CD4-positive, CD25-positive, alpha-beta regulatory T cell (primary cell): Measurements from ENCODE around the gene OAS1. TPM values are rescaled to one million over a fixed set of nuclear protein-coding genes. Genes with fewer than 3 reads are reported as not detected.

Source experiments
- ATAC-seq, 2 donors: fragments of 150-1000 bp; cut with Tn5 transposase; one replicate each; pipeline ENCODE4 v1.10.0; 2021; ENCODE audit warnings: low read depth in 2 of 2, moderate number of reproducible peaks in 2 of 2, moderate library complexity in 1 of 2
- DNase-seq, 3 donors: peaks; one replicate each; pipeline versions ENCODE4 v3.0.0 to v3.0.0-alpha.2; 2012 to 2022; ENCODE audit warnings: mixed read lengths in 1 of 3
- H3K27ac ChIP-seq: one replicate; pipeline ENCODE4 v1.7.0; 2013; ENCODE audit warnings: mild to moderate bottlenecking, low read length; ENCODE audit not compliant: insufficient read depth, poor library complexity, severe bottlenecking
- H3K27me3 ChIP-seq: one replicate; pipeline ENCODE4 v1.7.0; 2013; ENCODE audit warnings: low read length; ENCODE audit not compliant: control insufficient read depth, insufficient read depth
- H3K36me3 ChIP-seq: one replicate; pipeline ENCODE4 v1.7.0; 2013; ENCODE audit warnings: mild to moderate bottlenecking, low read length, moderate library complexity; ENCODE audit not compliant: control insufficient read depth, insufficient read depth
- H3K4me1 ChIP-seq: 2 replicates; pipeline ENCODE4 v1.7.0; 2013; ENCODE audit warnings: mild to moderate bottlenecking, low read length; ENCODE audit not compliant: insufficient read depth, control insufficient read depth, poor library complexity, severe bottlenecking
- H3K4me3 ChIP-seq: one replicate; pipeline ENCODE4 v1.7.0; 2013; ENCODE audit warnings: low read depth, mild to moderate bottlenecking, low read length, moderate library complexity
- H3K9me3 ChIP-seq, 2 experiments: 1 replicate in 1 of 2; 2 replicates in 1 of 2; pipeline ENCODE4 v1.7.0; 2013; ENCODE audit warnings: low read length in 2 of 2, mild to moderate bottlenecking in 1 of 2, moderate library complexity in 1 of 2; ENCODE audit not compliant: control insufficient read depth in 2 of 2
- H3K27ac Mint-ChIP-seq, 3 donors: one replicate each; pipeline ENCODE4 v1.8.0; 2020 to 2022; ENCODE audit warnings: mild to moderate bottlenecking in 3 of 3, mixed read lengths in 3 of 3, moderate library complexity in 2 of 3
- H3K27me3 Mint-ChIP-seq: one replicate; pipeline ENCODE4 v1.8.0; 2022; ENCODE audit warnings: mild to moderate bottlenecking, mixed read lengths
- H3K36me3 Mint-ChIP-seq: one replicate; pipeline ENCODE4 v1.8.0; 2020; ENCODE audit warnings: mixed read lengths
- H3K4me1 Mint-ChIP-seq, 4 donors: one replicate each; pipeline ENCODE4 v1.8.0; 2020 to 2022; ENCODE audit warnings: mixed read lengths in 4 of 4, mild to moderate bottlenecking in 1 of 4
- H3K4me3 Mint-ChIP-seq, 4 donors: one replicate each; pipeline ENCODE4 v1.8.0; 2020 to 2022; ENCODE audit warnings: mild to moderate bottlenecking in 4 of 4, mixed read lengths in 4 of 4, moderate library complexity in 3 of 4
- H3K9me3 Mint-ChIP-seq, 7 donors: one replicate each; pipeline ENCODE4 v1.8.0; 2020 to 2022; ENCODE audit warnings: mixed read lengths in 7 of 7, mild to moderate bottlenecking in 3 of 7, moderate library complexity in 2 of 7
- polyA plus RNA-seq, 4 donors: library from polyadenylated mRNA; unstranded; fragments of 300-500 nt; fragmentation: Illumina TruSeq; gene quantifications; one replicate each; pipeline ENCODE4 v1.2.3, GENCODE V29; 2021
- total RNA-seq: library from RNA; stranded (reverse); gene quantifications from one replicate; pipeline ENCODE4 v1.2.3, GENCODE V29; 2022

The OAS1 gene
- total and polyA plus RNA-seq, 5 donors from 2014 or later: 44.2 to 115 (median 111) TPM

GRCh38 chr12:112929715-112930114 lies 23.0 kb downstream of the OAS1 start:
- Mint-ChIP-seq H3K9me3 (peaks cover 0 to 4% (median 0%) of the 10 kb centered on the region in 7 donors), H3K36me3 (peaks cover 39% of the 10 kb centered on the region), H3K4me3 (no peak overlapping the region), H3K4me1 (peaks cover 3 to 6% (median 5%) of the 10 kb centered on the region in 4 donors), H3K27me3 (no peaks in the 10 kb centered on the region), H3K27ac (no peak overlapping the region)
- DNase-seq: no peak
- Histone ChIP-seq H3K4me3 (no peak overlapping the region), H3K36me3 (peaks cover 11% of the 10 kb centered on the region), H3K27me3 (no peaks in the 10 kb centered on the region), H3K4me1 (no peaks in the 10 kb centered on the region), H3K27ac (no peak overlapping the region), H3K9me3 (peaks cover 0 to 3% of the 10 kb centered on the region in 2 experiments)
- ATAC-seq: no peak

- H3K36me3 Mint-ChIP-seq: peaks cover 33% of the 10 kb centered on the region
- H3K36me3 ChIP-seq: peaks cover 11% of the 10 kb centered on the region
- H3K4me3 Mint-ChIP-seq: no peak overlapping the region
- H3K4me1 ChIP-seq: no peaks in the 10 kb centered on the region
- no peaks in the 10 kb centered on the region for H3K27me3 ChIP-seq
- peaks cover 3 to 7% (median 5%) of the 10 kb centered on the region in 4 donors for H3K4me1 Mint-ChIP-seq
- peaks cover 0 to 3% of the 10 kb centered on the region in 2 experiments for H3K9me3 ChIP-seq
- no peak for DNase-seq
- no peak overlapping the region for H3K4me3 ChIP-seq
- H3K27ac Mint-ChIP-seq: no peak overlapping the region
- no peak for ATAC-seq
- H3K27me3 Mint-ChIP-seq: no peaks in the 10 kb centered on the region
- no peak overlapping the region for H3K27ac ChIP-seq
- H3K9me3 Mint-ChIP-seq: peaks cover 0 to 4% (median 0%) of the 10 kb centered on the region in 7 donors
Observed at GRCh38 chr12:112930350-112930749, 23.6 kb downstream of the OAS1 start.

GRCh38 chr12:112932485-112933128 lies 25.8 kb downstream of the OAS1 start:
- no peaks in the 10 kb centered on the region for H3K27me3 Mint-ChIP-seq
- H3K36me3 ChIP-seq: peaks cover 8% of the 10 kb centered on the region
- no peak for ATAC-seq
- DNase-seq: no peak
- H3K27ac ChIP-seq: no peak overlapping the region
- no peaks in the 10 kb centered on the region for H3K27me3 ChIP-seq
- H3K4me1 Mint-ChIP-seq: peaks cover 0 to 20% (median 8%) of the 10 kb centered on the region in 4 donors
- no peak overlapping the region for H3K4me3 Mint-ChIP-seq
- peaks cover 24% of the 10 kb centered on the region for H3K36me3 Mint-ChIP-seq
- H3K4me3 ChIP-seq: no peak overlapping the region
- peak overlapping the region; percentile 55 to 75 (median 57) for H3K27ac Mint-ChIP-seq
- H3K9me3 Mint-ChIP-seq: peaks cover 0 to 3% (median 0%) of the 10 kb centered on the region in 7 donors
- peaks cover 0 to under 1% of the 10 kb centered on the region in 2 experiments for H3K9me3 ChIP-seq
- no peaks in the 10 kb centered on the region for H3K4me1 ChIP-seq

GRCh38 chr12:112933129-112933505 lies 26.4 kb downstream of the OAS1 start:
- Histone ChIP-seq H3K9me3 (no peaks in the 10 kb centered on the region), H3K36me3 (peaks cover 3% of the 10 kb centered on the region), H3K4me3 (no peak overlapping the region), H3K27me3 (no peaks in the 10 kb centered on the region), H3K4me1 (no peaks in the 10 kb centered on the region), H3K27ac (no peak overlapping the region)
- Mint-ChIP-seq H3K36me3 (peaks cover 23% of the 10 kb centered on the region), H3K4me3 (no peak overlapping the region), H3K4me1 (peaks cover 4 to 25% (median 12%) of the 10 kb centered on the region in 4 donors), H3K27ac (peak overlapping the region in 1 of 3 donors; percentile 75), H3K27me3 (no peaks in the 10 kb centered on the region), H3K9me3 (peaks cover 0 to 3% (median 0%) of the 10 kb centered on the region in 7 donors)
- no peak for ATAC-seq
- DNase-seq: no peak

GRCh38 chr12:112936264-112936663 lies 29.5 kb downstream of the OAS1 start:
- DNase-seq (no peak), ATAC-seq (no peak)
- peak overlapping the region; percentile 8 to 97 (median 76) for H3K27ac Mint-ChIP-seq
- Histone ChIP-seq H3K4me3 (no peak overlapping the region), H3K4me1 (peaks cover 23% of the 10 kb centered on the region), H3K36me3 (no peaks in the 10 kb centered on the region), H3K9me3 (no peaks in the 10 kb centered on the region), H3K27me3 (no peaks in the 10 kb centered on the region), H3K27ac (no peak overlapping the region)
- peaks cover 17 to 48% (median 27%) of the 10 kb centered on the region in 4 donors for H3K4me1 Mint-ChIP-seq
- no peaks in the 10 kb centered on the region for H3K36me3 Mint-ChIP-seq
- no peaks in the 10 kb centered on the region for H3K9me3 Mint-ChIP-seq
- H3K4me3 Mint-ChIP-seq: peak overlapping the region in 2 of 4 donors; percentile 13 to 47
- H3K27me3 Mint-ChIP-seq: no peaks in the 10 kb centered on the region

GRCh38 chr12:112936927-112937326 lies 30.2 kb downstream of the OAS1 start:
- no peaks in the 10 kb centered on the region for H3K9me3 ChIP-seq
- Mint-ChIP-seq H3K36me3 (peaks cover under 1% of the 10 kb centered on the region), H3K4me1 (peaks cover 17 to 55% (median 28%) of the 10 kb centered on the region in 4 donors), H3K27me3 (no peaks in the 10 kb centered on the region), H3K9me3 (no peaks in the 10 kb centered on the region), H3K4me3 (peak overlapping the region; percentile 68 to 96 (median 95)), H3K27ac (peak overlapping the region; percentile 74 to 97 (median 94))
- ATAC-seq (no peak), DNase-seq (no peak)
- H3K27me3 ChIP-seq: no peaks in the 10 kb centered on the region
- peak overlapping the region; percentile 84 for H3K27ac ChIP-seq
- peaks cover 4% of the 10 kb centered on the region for H3K36me3 ChIP-seq
- H3K4me3 ChIP-seq: no peak overlapping the region
- H3K4me1 ChIP-seq: peaks cover 23% of the 10 kb centered on the region

GRCh38 chr12:112937741-112938719 lies 31.3 kb downstream of the OAS1 start, which contains the start of gene OAS3:
Gene OAS3, plus strand, starts transcription at chr12:112938474. Its CDS starts 57 bp downstream, at chr12:112938531.
- peak; percentile 52 to 72 (median 72) for DNase-seq
- Histone ChIP-seq H3K27ac (peak within 1 kb of the TSS; percentile 84), H3K4me1 (peaks cover 23% of the 10 kb centered on the region), H3K36me3 (peaks cover 5% of the 10 kb centered on the region), H3K4me3 (peak within 1 kb of the TSS; percentile 93), H3K27me3 (no peaks in the 10 kb centered on the region), H3K9me3 (no peaks in the 10 kb centered on the region)
- Mint-ChIP-seq H3K9me3 (no peaks in the 10 kb centered on the region), H3K27ac (peak within 1 kb of the TSS; percentile 78 to 98 (median 97)), H3K4me1 (peaks cover 17 to 58% (median 28%) of the 10 kb centered on the region in 4 donors), H3K4me3 (peak within 1 kb of the TSS; percentile 87 to 96 (median 95)), H3K36me3 (peaks cover 4% of the 10 kb centered on the region), H3K27me3 (no peaks in the 10 kb centered on the region)
- peak; percentile 54 to 63 for ATAC-seq
